Measurements from ENCODE around the gene COL27A1.

The COL27A1 gene

GRCh38 chr9:114218264-114219120 lies 63.2 kb downstream of the COL27A1 start:
- H3K27me3 Mint-ChIP-seq = no peaks in the 10 kb centered on the region
- DNase-seq = no peak
- H3K36me3 Mint-ChIP-seq (ENCODE audit: low read depth) = no peaks in the 10 kb centered on the region
- H3K4me1 Mint-ChIP-seq (ENCODE audit: low read depth) = no peaks in the 10 kb centered on the region
- no peak overlapping the region for H3K27ac Mint-ChIP-seq
- H3K9me3 Mint-ChIP-seq = no peaks in the 10 kb centered on the region
- H3K4me3 Mint-ChIP-seq = no peak overlapping the region

- H3K27me3 Mint-ChIP-seq = no peaks in the 10 kb centered on the region
Measured at GRCh38 chr9:114220061-114220541, 64.8 kb downstream of the COL27A1 start.

GRCh38 chr9:114221706-114222465 lies 66.5 kb downstream of the COL27A1 start:
- Mint-ChIP-seq H3K4me1 (ENCODE audit: low read depth) (no peaks in the 10 kb centered on the region), H3K27me3 (no peaks in the 10 kb centered on the region), H3K4me3 (no peak overlapping the region), H3K36me3 (ENCODE audit: low read depth) (no peaks in the 10 kb centered on the region), H3K27ac (no peak overlapping the region), H3K9me3 (no peaks in the 10 kb centered on the region)
- DNase-seq = no peak

More at GRCh38 chr9:114220061-114220541, 64.8 kb downstream of the COL27A1 start:
- Mint-ChIP-seq H3K4me1 (ENCODE audit: low read depth) (no peaks in the 10 kb centered on the region), H3K9me3 (no peaks in the 10 kb centered on the region), H3K36me3 (ENCODE audit: low read depth) (no peaks in the 10 kb centered on the region), H3K27ac (no peak overlapping the region), H3K4me3 (no peak overlapping the region)
- no peak for DNase-seq

GRCh38 chr9:114223564-114224246 lies 68.4 kb downstream of the COL27A1 start:
- Mint-ChIP-seq H3K27me3 (no peaks in the 10 kb centered on the region), H3K9me3 (no peaks in the 10 kb centered on the region), H3K27ac (no peak overlapping the region), H3K36me3 (ENCODE audit: low read depth) (no peaks in the 10 kb centered on the region), H3K4me3 (no peak overlapping the region), H3K4me1 (ENCODE audit: low read depth) (no peaks in the 10 kb centered on the region)
- no peak for DNase-seq

- H3K4me3 Mint-ChIP-seq = no peak overlapping the region
- DNase-seq = no peak
- no peaks in the 10 kb centered on the region for H3K27me3 Mint-ChIP-seq
- H3K9me3 Mint-ChIP-seq = no peaks in the 10 kb centered on the region
- no peak overlapping the region for H3K27ac Mint-ChIP-seq
- no peaks in the 10 kb centered on the region for H3K36me3 Mint-ChIP-seq (ENCODE audit: low read depth)
- no peaks in the 10 kb centered on the region for H3K4me1 Mint-ChIP-seq (ENCODE audit: low read depth)
Measured at GRCh38 chr9:114224247-114224610, 68.9 kb downstream of the COL27A1 start.

GRCh38 chr9:114225561-114226212 lies 70.3 kb downstream of the COL27A1 start:
- no peak overlapping the region for H3K27ac Mint-ChIP-seq
- H3K9me3 Mint-ChIP-seq = no peaks in the 10 kb centered on the region
- DNase-seq = no peak
- H3K36me3 Mint-ChIP-seq (ENCODE audit: low read depth) = no peaks in the 10 kb centered on the region
- no peaks in the 10 kb centered on the region for H3K4me1 Mint-ChIP-seq (ENCODE audit: low read depth)
- H3K4me3 Mint-ChIP-seq = no peak overlapping the region
- no peaks in the 10 kb centered on the region for H3K27me3 Mint-ChIP-seq

GRCh38 chr9:114226246-114227055 lies 71.1 kb downstream of the COL27A1 start:
- H3K36me3 Mint-ChIP-seq (ENCODE audit: low read depth) = no peaks in the 10 kb centered on the region

GRCh38 chr9:114227288-114228015 lies 72.1 kb downstream of the COL27A1 start:
- Mint-ChIP-seq H3K27ac (no peak overlapping the region), H3K4me3 (no peak overlapping the region), H3K36me3 (ENCODE audit: low read depth) (no peaks in the 10 kb centered on the region), H3K9me3 (no peaks in the 10 kb centered on the region), H3K27me3 (no peaks in the 10 kb centered on the region), H3K4me1 (ENCODE audit: low read depth) (no peaks in the 10 kb centered on the region)
- no peak for DNase-seq

More at GRCh38 chr9:114226246-114227055, 71.1 kb downstream of the COL27A1 start:
- H3K4me3 Mint-ChIP-seq = no peak overlapping the region
- no peaks in the 10 kb centered on the region for H3K9me3 Mint-ChIP-seq
- DNase-seq = no peak
- no peak overlapping the region for H3K27ac Mint-ChIP-seq
- no peaks in the 10 kb centered on the region for H3K27me3 Mint-ChIP-seq
- H3K4me1 Mint-ChIP-seq (ENCODE audit: low read depth) = no peaks in the 10 kb centered on the region

- Mint-ChIP-seq H3K4me3 (no peak overlapping the region), H3K9me3 (no peaks in the 10 kb centered on the region), H3K27me3 (no peaks in the 10 kb centered on the region), H3K36me3 (ENCODE audit: low read depth) (no peaks in the 10 kb centered on the region), H3K27ac (no peak overlapping the region), H3K4me1 (ENCODE audit: low read depth) (no peaks in the 10 kb centered on the region)
- no peak for DNase-seq
Measured at GRCh38 chr9:114228016-114228808, 72.9 kb downstream of the COL27A1 start.

GRCh38 chr9:114229295-114229694 lies 74.0 kb downstream of the COL27A1 start:
- Mint-ChIP-seq H3K9me3 (no peaks in the 10 kb centered on the region), H3K4me3 (no peak overlapping the region), H3K36me3 (ENCODE audit: low read depth) (no peaks in the 10 kb centered on the region), H3K27me3 (no peaks in the 10 kb centered on the region), H3K27ac (no peak overlapping the region), H3K4me1 (ENCODE audit: low read depth) (no peaks in the 10 kb centered on the region)
- DNase-seq = no peak

GRCh38 chr9:114230068-114230467 lies 74.7 kb downstream of the COL27A1 start:
- Mint-ChIP-seq H3K4me1 (ENCODE audit: low read depth) (peaks cover 1% of the 10 kb centered on the region), H3K27ac (no peak overlapping the region), H3K4me3 (no peak overlapping the region)

GRCh38 chr9:114231273-114231672 lies 75.9 kb downstream of the COL27A1 start:
- Mint-ChIP-seq H3K4me1 (ENCODE audit: low read depth) (peaks cover 2% of the 10 kb centered on the region), H3K27ac (no peak overlapping the region), H3K9me3 (no peaks in the 10 kb centered on the region), H3K27me3 (peaks cover 3% of the 10 kb centered on the region), H3K36me3 (ENCODE audit: low read depth) (no peaks in the 10 kb centered on the region), H3K4me3 (no peak overlapping the region)
- no peak for DNase-seq

More at GRCh38 chr9:114230068-114230467, 74.7 kb downstream of the COL27A1 start:
- Mint-ChIP-seq H3K36me3 (ENCODE audit: low read depth) (no peaks in the 10 kb centered on the region), H3K9me3 (no peaks in the 10 kb centered on the region), H3K27me3 (peaks cover 3% of the 10 kb centered on the region)
- DNase-seq = no peak
